WERI-Rb-1 (cell line): Measurements from ENCODE around the gene NR1D1.

Source experiments
- DNase-seq: peaks from one replicate; pipeline ENCODE4 v3.0.0-alpha.2; 2020
- H3K27ac ChIP-seq: fragments of 250-450 bp; sonication (Bioruptor Pico); 2 replicates; pipeline ENCODE4 v1.5.1; 2020; ENCODE audit warnings: mild to moderate bottlenecking, moderate library complexity
- H3K27me3 ChIP-seq: fragments of 250-450 bp; sonication (Bioruptor Pico); 2 replicates; pipeline ENCODE4 v1.5.1; 2021; ENCODE audit warnings: mild to moderate bottlenecking, low read depth, moderate library complexity; ENCODE audit not compliant: insufficient read depth, severe bottlenecking
- H3K36me3 ChIP-seq: fragments of 250-450 bp; sonication (Bioruptor Pico); 2 replicates; pipeline ENCODE4 v1.5.1; 2020; ENCODE audit warnings: mild to moderate bottlenecking, moderate library complexity
- H3K4me3 ChIP-seq: 2 replicates; pipeline ENCODE4 v1.5.1; 2011; ENCODE audit warnings: low read depth, mild to moderate bottlenecking, control low read depth, low read length
- H3K9me3 ChIP-seq: fragments of 250-450 bp; sonication (Bioruptor Pico); 2 replicates; pipeline ENCODE4 v1.5.1; 2021; ENCODE audit warnings: mild to moderate bottlenecking, moderate library complexity; ENCODE audit not compliant: severe bottlenecking
- TF ChIP-seq, protein P1 (sequence below): IDR thresholded peaks from 2 replicates; pipeline ENCODE4 v1.5.1; 2011; ENCODE audit warnings: low read depth, mild to moderate bottlenecking, control low read depth, inconsistent platforms, low read length

Gene NR1D1

DNA sequence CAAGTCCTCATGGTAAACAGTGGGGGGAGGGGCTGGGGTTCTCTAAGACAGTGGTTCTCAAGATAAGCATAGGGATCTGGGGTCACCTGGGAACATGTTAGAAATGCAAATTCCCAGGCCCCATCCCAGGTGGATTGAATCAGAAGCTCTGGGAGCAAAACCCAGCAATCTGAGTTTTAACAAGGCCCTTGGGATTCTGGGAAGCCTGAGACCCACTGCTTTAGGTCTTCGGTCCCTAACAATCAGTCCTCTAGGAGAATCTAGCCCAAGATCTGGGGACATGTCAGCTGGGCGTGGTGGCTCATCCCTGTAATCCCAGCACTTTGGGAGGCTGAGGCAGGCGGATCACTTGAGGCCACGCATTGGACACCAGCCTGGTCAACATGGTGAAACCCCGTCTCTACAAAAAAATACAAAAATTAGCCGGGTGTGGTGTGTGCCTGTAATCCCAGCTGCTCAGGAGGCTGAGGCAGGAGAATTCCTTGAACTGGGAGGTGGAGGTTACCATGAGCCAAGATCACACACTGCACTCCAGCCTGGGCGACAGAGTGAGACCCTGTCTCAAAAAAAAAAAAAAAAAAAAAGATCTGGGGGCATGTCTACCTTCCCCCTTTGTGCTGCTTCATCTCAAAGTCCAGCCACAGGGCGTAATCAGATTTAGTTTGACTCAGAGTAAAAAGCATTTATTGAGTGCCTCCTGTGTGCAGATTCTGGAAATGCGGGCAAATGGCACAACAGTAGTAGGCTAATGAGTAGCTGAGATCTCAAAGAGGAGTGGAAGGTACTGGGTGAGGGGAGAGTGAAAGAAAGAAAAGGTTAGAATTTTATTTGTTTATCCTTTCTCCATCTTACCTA lies 8.8 kb upstream of the NR1D1 start:
- TF ChIP-seq, protein P1, sequence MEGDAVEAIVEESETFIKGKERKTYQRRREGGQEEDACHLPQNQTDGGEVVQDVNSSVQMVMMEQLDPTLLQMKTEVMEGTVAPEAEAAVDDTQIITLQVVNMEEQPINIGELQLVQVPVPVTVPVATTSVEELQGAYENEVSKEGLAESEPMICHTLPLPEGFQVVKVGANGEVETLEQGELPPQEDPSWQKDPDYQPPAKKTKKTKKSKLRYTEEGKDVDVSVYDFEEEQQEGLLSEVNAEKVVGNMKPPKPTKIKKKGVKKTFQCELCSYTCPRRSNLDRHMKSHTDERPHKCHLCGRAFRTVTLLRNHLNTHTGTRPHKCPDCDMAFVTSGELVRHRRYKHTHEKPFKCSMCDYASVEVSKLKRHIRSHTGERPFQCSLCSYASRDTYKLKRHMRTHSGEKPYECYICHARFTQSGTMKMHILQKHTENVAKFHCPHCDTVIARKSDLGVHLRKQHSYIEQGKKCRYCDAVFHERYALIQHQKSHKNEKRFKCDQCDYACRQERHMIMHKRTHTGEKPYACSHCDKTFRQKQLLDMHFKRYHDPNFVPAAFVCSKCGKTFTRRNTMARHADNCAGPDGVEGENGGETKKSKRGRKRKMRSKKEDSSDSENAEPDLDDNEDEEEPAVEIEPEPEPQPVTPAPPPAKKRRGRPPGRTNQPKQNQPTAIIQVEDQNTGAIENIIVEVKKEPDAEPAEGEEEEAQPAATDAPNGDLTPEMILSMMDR, result 0 out of 2 replicates have a peak, but pooled peaks have one; percentile 21
- H3K27me3 ChIP-seq, result no peaks in the 10 kb centered on the region
- no peak for DNase-seq
- H3K9me3 ChIP-seq, result no peaks in the 10 kb centered on the region
- H3K27ac ChIP-seq, result no peak overlapping the region
- no peaks in the 10 kb centered on the region for H3K36me3 ChIP-seq
- no peak overlapping the region for H3K4me3 ChIP-seq

DNA sequence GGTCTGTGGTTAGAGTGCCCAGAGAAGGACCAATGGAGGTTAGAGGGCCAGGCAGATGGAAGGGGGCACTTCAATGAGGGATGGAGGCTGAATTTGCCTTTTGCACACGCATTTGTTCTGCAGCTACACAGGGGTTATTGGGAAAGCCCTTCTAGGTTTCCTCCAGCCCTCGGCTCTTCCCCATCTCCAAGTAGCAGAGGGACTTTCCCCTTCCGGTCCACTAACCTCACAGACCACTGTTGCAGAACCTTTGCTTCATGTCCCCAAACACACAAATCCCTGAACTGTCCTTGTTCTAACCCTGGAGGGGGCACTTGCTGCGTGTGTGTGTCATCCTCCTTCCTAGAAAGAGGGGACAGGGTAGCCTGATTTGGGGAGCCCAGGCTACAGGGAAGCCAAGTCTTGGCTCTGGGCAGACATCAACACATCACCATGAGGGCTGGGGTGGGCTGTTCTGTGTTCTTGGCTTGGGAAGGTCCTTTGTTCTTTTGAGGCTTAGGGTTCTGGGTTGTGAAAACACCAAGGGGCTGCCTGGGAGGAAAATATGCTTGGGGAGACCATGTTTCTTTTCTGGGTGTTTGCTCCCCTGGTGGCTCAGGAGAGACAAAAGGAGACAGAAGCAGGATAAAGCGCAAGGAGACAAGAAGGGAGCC lies 7.3 kb upstream of the NR1D1 start:
- TF ChIP-seq, protein P1, result 0 out of 2 replicates have a peak, but pooled peaks have one; percentile 1
- Histone ChIP-seq H3K9me3 (no peaks in the 10 kb centered on the region), H3K27ac (no peak overlapping the region), H3K36me3 (no peaks in the 10 kb centered on the region), H3K4me3 (no peak overlapping the region), H3K27me3 (no peaks in the 10 kb centered on the region)
- no peak for DNase-seq

DNA sequence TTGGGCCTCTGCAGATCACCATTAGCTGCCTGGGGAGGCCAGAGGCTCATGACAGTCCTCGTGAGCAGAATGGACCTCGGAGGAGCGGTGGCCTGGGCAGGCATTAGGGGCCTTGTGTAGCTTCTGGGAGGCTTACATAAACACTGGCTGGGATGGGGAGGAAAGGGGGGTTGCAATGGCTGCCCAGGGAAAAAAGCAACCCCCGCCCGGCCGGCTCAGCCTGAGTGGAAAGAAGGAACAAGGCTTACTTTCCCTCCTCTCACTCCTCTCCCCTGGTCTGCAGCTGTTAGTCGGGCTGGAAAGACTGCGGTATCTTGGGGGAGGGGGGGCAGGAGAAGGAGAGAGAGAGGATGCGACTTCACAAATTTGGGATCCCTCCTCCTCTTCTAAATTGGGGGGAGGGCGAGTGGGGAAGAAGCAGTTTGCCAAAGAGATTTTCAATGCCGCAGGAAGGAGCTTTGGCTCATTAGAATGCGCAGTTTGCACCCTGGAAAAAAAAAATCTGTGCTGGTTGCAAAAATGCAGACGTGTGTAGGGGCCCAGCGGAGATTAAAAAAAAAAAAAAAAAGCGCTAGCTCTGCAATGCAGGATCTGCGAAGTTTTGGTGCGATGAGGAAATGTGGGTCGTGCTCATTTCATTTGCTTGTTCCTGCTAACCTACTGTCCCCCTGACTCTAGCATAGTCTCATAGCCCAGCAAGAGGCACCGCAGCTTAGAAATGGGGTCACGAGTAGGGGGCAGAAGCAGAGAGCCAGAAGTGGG lies 6.6 kb upstream of the NR1D1 start:
- no peak overlapping the region for H3K4me3 ChIP-seq
- no peaks in the 10 kb centered on the region for H3K36me3 ChIP-seq
- no peak overlapping the region; the same call in 1 of the 2 replicates for H3K27ac ChIP-seq
- H3K27me3 ChIP-seq, result no peaks in the 10 kb centered on the region
- DNase-seq, result peak; percentile 44
- no peaks in the 10 kb centered on the region for H3K9me3 ChIP-seq
- TF ChIP-seq, protein P1, result no peak

DNA sequence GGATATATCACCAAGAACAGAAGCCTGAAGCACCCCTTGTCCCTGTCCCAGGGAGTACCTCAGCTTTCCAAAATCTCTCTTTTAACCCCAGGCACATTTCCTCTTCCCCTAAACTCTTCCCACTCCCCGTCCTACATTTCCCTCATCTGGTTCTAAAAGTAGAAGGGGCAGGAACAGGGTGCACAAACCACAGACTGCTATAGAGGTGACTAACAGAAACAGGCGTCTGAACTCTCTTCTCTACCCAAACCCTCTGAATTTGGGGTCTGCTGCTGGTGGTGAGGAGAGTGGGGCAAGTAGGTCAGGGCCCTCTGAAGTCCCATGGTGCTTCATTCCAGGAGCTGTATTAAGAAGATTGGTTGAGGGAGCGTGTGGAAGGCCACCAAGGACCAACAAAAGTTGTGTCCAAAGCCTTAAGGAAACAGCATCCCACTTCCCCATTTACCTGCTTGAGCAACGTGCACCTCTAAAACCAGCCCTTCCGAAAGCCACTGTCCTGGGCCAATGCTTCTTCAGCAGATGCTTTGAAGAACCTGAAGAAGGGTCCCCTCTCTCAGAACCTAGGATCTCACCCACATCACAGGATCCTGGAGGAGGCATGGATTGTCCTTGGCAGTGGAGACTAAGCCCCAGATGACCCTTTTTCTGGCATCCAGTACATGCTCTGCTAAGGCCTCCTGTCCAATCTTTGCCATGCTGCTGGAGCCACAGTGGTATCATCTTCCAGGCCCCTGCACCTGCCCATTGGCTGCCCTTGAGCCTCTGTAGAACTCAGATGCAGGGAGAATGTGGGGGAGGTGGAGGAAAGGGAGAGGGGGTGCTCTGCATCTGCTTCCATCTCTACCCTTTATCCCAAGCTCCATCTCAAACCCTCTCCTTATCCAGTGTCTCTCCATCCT lies 5.7 kb upstream of the NR1D1 start:
- no peaks in the 10 kb centered on the region for H3K27me3 ChIP-seq
- H3K4me3 ChIP-seq, result no peak overlapping the region
- TF ChIP-seq, protein P1, result no peak
- no peaks in the 10 kb centered on the region for H3K9me3 ChIP-seq
- H3K27ac ChIP-seq, result no peak overlapping the region; the same call in 1 of the 2 replicates
- DNase-seq, result no peak
- H3K36me3 ChIP-seq, result no peaks in the 10 kb centered on the region
